B cell (primary cell): Measurements from ENCODE around the gene BCHE. TPM values are rescaled to one million over a fixed set of nuclear protein-coding genes. Genes with fewer than 3 reads are reported as not detected.

Experiments
- ATAC-seq: fragments of 200-7000 bp; cut with Tn5 transposase; one replicate; pipeline ENCODE4 v1.10.0; 2021; ENCODE audit warnings: low read depth, mild to moderate bottlenecking, moderate number of reproducible peaks, moderate library complexity
- CTCF ChIA-PET: fragments of 350-600 bp; sonication (Branson Sonifier 250); formaldehyde crosslinking; loops from one replicate; lab custom pipeline; 2021; ENCODE audit warnings: antibody characterized with exemption, inconsistent platforms; lab: Charles Lee
- POLR2A ChIA-PET: fragments of 350-600 bp; sonication (Branson Sonifier 250); formaldehyde crosslinking; loops from one replicate; lab custom pipeline; 2021; ENCODE audit warnings: antibody characterized with exemption; lab: Charles Lee
- DNase-seq: peaks from one replicate; pipeline ENCODE4 v3.0.0; 2013
- H2AFZ ChIP-seq: 2 replicates; pipeline ENCODE4 v1.6.1; 2012; ENCODE audit warnings: mild to moderate bottlenecking, low read depth, low read length; ENCODE audit not compliant: insufficient read depth, poor library complexity, severe bottlenecking
- H3K27ac ChIP-seq, 2 donors: 1 replicate in 1 of 2; 2 replicates in 1 of 2; pipeline ENCODE4 v1.5.1; 2012 to 2013; ENCODE audit warnings: low read length in 2 of 2, mild to moderate bottlenecking in 2 of 2, moderate library complexity in 1 of 2
- H3K27me3 ChIP-seq, 4 experiments: fragments of 200-600 bp in 1 of 4; sonication (generic) in 1 of 4; replicated peaks in 1 of 4; 1 replicate in 2 of 4; 2 replicates in 2 of 4; pipeline versions ENCODE4 v1.6.1 to v1.7.0; 2013 to 2016; ENCODE audit warnings: low read length in 3 of 4, mild to moderate bottlenecking in 2 of 4, mixed read lengths in 1 of 4, moderate library complexity in 1 of 4; ENCODE audit not compliant: insufficient read depth in 4 of 4, control insufficient read depth in 3 of 4; ENCODE audit errors: control extremely low read depth in 1 of 4
- H3K36me3 ChIP-seq, 2 experiments: replicated peaks in 1 of 2; 1 replicate in 1 of 2; 2 replicates in 1 of 2; pipeline versions ENCODE4 v1.6.1 to v1.7.1; 2013; ENCODE audit warnings: low read length in 1 of 2; ENCODE audit not compliant: insufficient read depth in 2 of 2, control insufficient read depth in 1 of 2; ENCODE audit errors: control extremely low read depth in 1 of 2, extremely low read depth in 1 of 2
- H3K4me1 ChIP-seq, 2 donors: fragments of 200-600 bp in 1 of 2; sonication (generic) in 1 of 2; 1 replicate in 1 of 2; 2 replicates in 1 of 2; pipeline versions ENCODE4 v1.5.1 to v1.6.1; 2013 to 2017; ENCODE audit warnings: low read length in 2 of 2; ENCODE audit not compliant: control insufficient read depth in 2 of 2, insufficient read depth in 2 of 2
- H3K4me2 ChIP-seq: replicated peaks from 2 replicates; pipeline ENCODE3; 2012; ENCODE audit warnings: mild to moderate bottlenecking, low read depth, low read length; ENCODE audit not compliant: poor library complexity, severe bottlenecking
- H3K4me3 ChIP-seq, 5 experiments: fragments of 200-600 bp in 1 of 5; sonication (generic) in 1 of 5; 1 replicate in 3 of 5; 2 replicates in 2 of 5; pipeline versions ENCODE4 v1.5.1 to v1.7.0; 2011 to 2016; ENCODE audit warnings: low read length in 4 of 5, mild to moderate bottlenecking in 4 of 5, low read depth in 2 of 5, control low read depth in 1 of 5, moderate library complexity in 1 of 5; ENCODE audit not compliant: insufficient read depth in 1 of 5; ENCODE audit errors: control extremely low read depth in 1 of 5, extremely low read depth in 1 of 5
- H3K79me2 ChIP-seq: fragments of 200-600 bp; sonication (generic); one replicate; pipeline ENCODE4 v1.6.0; 2016; ENCODE audit warnings: low read length; ENCODE audit not compliant: control insufficient read depth, insufficient read depth
- H3K9ac ChIP-seq: fragments of 200-600 bp; sonication (generic); 2 replicates; pipeline ENCODE4 v1.6.1; 2017; ENCODE audit warnings: mild to moderate bottlenecking, low read length, moderate library complexity
- H3K9me3 ChIP-seq, 3 donors: one replicate each; pipeline versions ENCODE4 v1.6.1 to v1.7.1; 2013; ENCODE audit warnings: low read length in 2 of 3; ENCODE audit not compliant: control insufficient read depth in 2 of 3, insufficient read depth in 1 of 3; ENCODE audit errors: control extremely low read depth in 1 of 3
- H4K20me1 ChIP-seq: 2 replicates; pipeline ENCODE4 v1.6.0; 2012; ENCODE audit warnings: mild to moderate bottlenecking, low read length; ENCODE audit not compliant: insufficient read depth, control insufficient read depth, poor library complexity, severe bottlenecking
- H3K27ac Mint-ChIP-seq: one replicate; pipeline ENCODE4 v1.8.0; 2021; ENCODE audit warnings: mixed read lengths
- H3K27me3 Mint-ChIP-seq: one replicate; pipeline ENCODE4 v1.8.0; 2021; ENCODE audit warnings: mixed read lengths
- H3K4me1 Mint-ChIP-seq: one replicate; pipeline ENCODE4 v1.8.0; 2021; ENCODE audit warnings: mixed read lengths
- H3K4me3 Mint-ChIP-seq: one replicate; pipeline ENCODE4 v1.8.0; 2021; ENCODE audit warnings: mixed read lengths
- H3K9me3 Mint-ChIP-seq: one replicate; pipeline ENCODE4 v1.8.0; 2022; ENCODE audit warnings: mixed read lengths; ENCODE audit not compliant: insufficient read depth
- EZH2 ChIP-seq: IDR thresholded peaks from 2 replicates; pipeline ENCODE4 v1.6.1; 2012; ENCODE audit warnings: borderline replicate concordance, low read depth, mild to moderate bottlenecking, moderate library complexity, low read length; ENCODE audit not compliant: insufficient read depth, poor library complexity, severe bottlenecking
- WGBS: methylation state at CpG from one replicate; pipeline ENCODE4 v1.1.5; 2013; ENCODE audit warnings: missing lambda C conversion rate; ENCODE audit not compliant: insufficient coverage; 5-methylcytosine and 5-hydroxymethylcytosine counted together
- intact Hi-C: fragments of 100-400 bp; cut with micrococcal nuclease; formaldehyde crosslinking; loops from one replicate; pipeline ENCODE4 v1.10.0; 2022
- polyA plus RNA-seq: library from polyadenylated mRNA; depleted of rRNA; stranded (reverse); fragments of >200 nt; gene quantifications from 2 replicates; pipeline ENCODE4 v1.2.3, GENCODE V29; 2012
- total RNA-seq, 2 donors: library from RNA; stranded (reverse); fragments of 120-200 nt in 1 of 2; gene quantifications; 1 replicate in 1 of 2; 2 replicates in 1 of 2; pipeline versions ENCODE4 v1.2.3 to v1.2.4, GENCODE V29; 2013 to 2022
- TF ChIP-seq, protein P1 (sequence below): fragments of 200-600 bp; IDR thresholded peaks from one replicate; pipeline ENCODE4 v1.8.0; 2022; ENCODE audit warnings: antibody characterized with exemption, mild to moderate bottlenecking

BCHE gene
- total and polyA plus RNA-seq, 2 donors (not counting 1 experiment from before 2014, with no cell fraction given) = not detected

DNA sequence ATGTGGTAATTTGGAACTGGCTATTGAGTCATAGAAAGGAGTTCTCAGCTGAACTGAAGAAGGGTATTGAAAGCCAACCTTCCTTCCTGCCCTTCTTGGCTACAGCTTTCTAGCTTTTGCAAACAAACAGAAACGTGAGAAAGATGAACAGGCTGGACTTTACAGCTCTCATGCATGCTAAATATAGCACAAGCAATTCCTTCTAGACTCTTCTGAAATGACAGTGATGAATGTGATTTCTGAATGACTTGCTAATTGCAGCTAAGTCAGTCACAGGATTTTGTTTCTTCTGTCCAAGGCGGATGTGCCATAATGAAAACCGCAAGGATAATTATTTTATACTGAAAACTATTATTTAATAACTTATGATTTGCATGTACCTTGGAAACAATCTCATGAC lies 36.3 kb downstream of the BCHE start:
- TF ChIP-seq, protein P1, sequence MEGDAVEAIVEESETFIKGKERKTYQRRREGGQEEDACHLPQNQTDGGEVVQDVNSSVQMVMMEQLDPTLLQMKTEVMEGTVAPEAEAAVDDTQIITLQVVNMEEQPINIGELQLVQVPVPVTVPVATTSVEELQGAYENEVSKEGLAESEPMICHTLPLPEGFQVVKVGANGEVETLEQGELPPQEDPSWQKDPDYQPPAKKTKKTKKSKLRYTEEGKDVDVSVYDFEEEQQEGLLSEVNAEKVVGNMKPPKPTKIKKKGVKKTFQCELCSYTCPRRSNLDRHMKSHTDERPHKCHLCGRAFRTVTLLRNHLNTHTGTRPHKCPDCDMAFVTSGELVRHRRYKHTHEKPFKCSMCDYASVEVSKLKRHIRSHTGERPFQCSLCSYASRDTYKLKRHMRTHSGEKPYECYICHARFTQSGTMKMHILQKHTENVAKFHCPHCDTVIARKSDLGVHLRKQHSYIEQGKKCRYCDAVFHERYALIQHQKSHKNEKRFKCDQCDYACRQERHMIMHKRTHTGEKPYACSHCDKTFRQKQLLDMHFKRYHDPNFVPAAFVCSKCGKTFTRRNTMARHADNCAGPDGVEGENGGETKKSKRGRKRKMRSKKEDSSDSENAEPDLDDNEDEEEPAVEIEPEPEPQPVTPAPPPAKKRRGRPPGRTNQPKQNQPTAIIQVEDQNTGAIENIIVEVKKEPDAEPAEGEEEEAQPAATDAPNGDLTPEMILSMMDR = no peak
- TF ChIP-seq EZH2 = no peak
- no peak for ATAC-seq
- H4K20me1 ChIP-seq = no peaks in the 10 kb centered on the region
- no peaks in the 10 kb centered on the region for H3K36me3 ChIP-seq
- H2AFZ ChIP-seq = no peak overlapping the region
- no peaks in the 10 kb centered on the region for H3K9me3 ChIP-seq
- H3K27ac ChIP-seq = no peak overlapping the region
- H3K4me1 Mint-ChIP-seq = no peaks in the 10 kb centered on the region
- no peak overlapping the region for H3K9ac ChIP-seq
- ChIA-PET CTCF (no interaction called here), POLR2A (no interaction called here)
- intact Hi-C loops = no loop called here
- H3K4me1 ChIP-seq = no peaks in the 10 kb centered on the region
- H3K4me2 ChIP-seq = no peak overlapping the region
- no CpG with 5 or more reads among the region's 3 CpGs for WGBS
- H3K4me3 Mint-ChIP-seq = no peak overlapping the region
- peaks cover 4% of the 10 kb centered on the region for H3K9me3 Mint-ChIP-seq
- no peaks in the 10 kb centered on the region for H3K27me3 ChIP-seq
- H3K4me3 ChIP-seq = no peak overlapping the region
- no peak for DNase-seq
- H3K27ac Mint-ChIP-seq = no peak overlapping the region
- no peaks in the 10 kb centered on the region for H3K27me3 Mint-ChIP-seq
- H3K79me2 ChIP-seq = no peaks in the 10 kb centered on the region

DNA sequence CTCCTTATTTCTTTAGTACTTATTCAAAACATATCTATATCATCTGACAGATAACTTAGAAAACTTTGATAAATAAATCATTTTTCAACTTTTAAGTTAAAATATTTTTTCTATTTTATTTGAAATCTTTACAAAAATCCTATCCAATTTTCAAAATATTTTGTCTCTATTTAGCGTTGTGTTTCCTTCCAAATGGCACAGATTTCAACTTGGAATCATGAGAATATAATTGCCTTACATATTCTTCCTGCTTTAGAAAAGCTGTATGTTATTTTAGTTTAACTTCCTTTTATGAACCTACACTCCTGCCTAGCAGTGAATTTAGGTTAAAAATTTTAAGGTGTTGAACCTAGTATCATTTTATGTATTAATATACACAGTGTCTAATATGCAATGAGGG lies 38.2 kb downstream of the BCHE start:
- TF ChIP-seq, protein P1 = no peak
- TF ChIP-seq EZH2 = no peak
- ATAC-seq = no peak
- no peak overlapping the region for H3K4me2 ChIP-seq

More for the DNA sequence above, 38.2 kb downstream of the BCHE start:
- Mint-ChIP-seq H3K4me3 (no peak overlapping the region), H3K27ac (no peak overlapping the region), H3K9me3 (peaks cover 4% of the 10 kb centered on the region), H3K4me1 (no peaks in the 10 kb centered on the region), H3K27me3 (no peaks in the 10 kb centered on the region)
- H3K27ac ChIP-seq = no peak overlapping the region
- no peak overlapping the region for H3K4me3 ChIP-seq
- WGBS = no CpG with 5 or more reads among the region's 1 CpG
- H3K36me3 ChIP-seq = no peaks in the 10 kb centered on the region
- H3K9me3 ChIP-seq = no peaks in the 10 kb centered on the region
- H3K27me3 ChIP-seq = no peaks in the 10 kb centered on the region
- ChIA-PET CTCF (no interaction called here), POLR2A (no interaction called here)
- no peak for DNase-seq
- H3K9ac ChIP-seq = no peak overlapping the region
- H4K20me1 ChIP-seq = no peaks in the 10 kb centered on the region
- intact Hi-C loops = no loop called here
- H3K79me2 ChIP-seq = no peaks in the 10 kb centered on the region
- H3K4me1 ChIP-seq = no peaks in the 10 kb centered on the region
- no peak overlapping the region for H2AFZ ChIP-seq
